HCT116 (cell line): ENCODE results near the gene NEUROD1. TPM values are rescaled to one million over a fixed set of nuclear protein-coding genes. Genes with fewer than 3 reads are reported as not detected.

Source experiments
- ATAC-seq: fragments of 200-7000 bp; cut with Tn5 transposase; 2 replicates; pipeline ENCODE4 v1.9.1; 2020; ENCODE audit warnings: mild to moderate bottlenecking, moderate library complexity
- BruUV-seq: library from RNA; stranded (reverse); fragments of 400-500 nt; replicated peaks from 2 replicates; lab custom pipeline; 2021; lab: Mats Ljungman, UMichigan
- CTCF ChIA-PET: fragments of 300-600 bp; sonication (Branson Sonifier 250); formaldehyde crosslinking; loops from one replicate; lab custom pipeline; 2021; ENCODE audit warnings: antibody characterized with exemption; lab: Charles Lee
- POLR2A ChIA-PET: fragments of 300-600, 350-600 bp; sonication (Branson Sonifier 250); formaldehyde crosslinking; loops from one replicate; lab custom pipeline; 2021; ENCODE audit warnings: antibody characterized with exemption; lab: Charles Lee
- RAD21 ChIA-PET, 2 experiments: fragments of 300-600 bp; sonication (Branson Sonifier 250); formaldehyde crosslinking; loops; one replicate each; lab custom pipeline; 2023; ENCODE audit warnings: low total read pairs in 2 of 2; ENCODE audit not compliant: uncharacterized antibody in 2 of 2, unreplicated experiment in 2 of 2, low non-redundant PET in 1 of 2; lab: Charles Lee
- DNase-seq: peaks from one replicate; pipeline ENCODE4 v3.0.0-alpha.2; 2010; ENCODE audit warnings: low read depth, low spot score
- H2AFZ ChIP-seq: fragments of 200-600 bp; shearing (Covaris generic), sonication (generic); 2 replicates; pipeline ENCODE4 v1.6.1; 2017; ENCODE audit warnings: low read depth, mixed run types, mixed read lengths, antibody characterized with exemption, low read length; ENCODE audit not compliant: poor library complexity, severe bottlenecking
- H3K27ac ChIP-seq: 2 replicates; pipeline ENCODE4 v1.5.1; 2012; ENCODE audit warnings: low read depth, low read length
- H3K27me3 ChIP-seq: fragments of 200-600 bp; sonication (generic); 2 replicates; pipeline ENCODE4 v1.6.1; 2016; ENCODE audit warnings: mixed run types, low read length, mixed read lengths; ENCODE audit not compliant: insufficient read depth
- H3K36me3 ChIP-seq, 2 experiments: fragments of 200-500 bp in 1 of 2; fragments of 200-600 bp in 1 of 2; sonication (Bioruptor generic) in 1 of 2; sonication (generic) in 1 of 2; 2 replicates each; pipeline versions ENCODE4 v1.5.1 to v1.6.1; 2014 to 2016; ENCODE audit warnings: low read length in 2 of 2, inconsistent platforms in 1 of 2, mixed read lengths in 1 of 2, mixed run types in 1 of 2; ENCODE audit not compliant: insufficient read depth in 2 of 2, control insufficient read depth in 1 of 2
- H3K4me1 ChIP-seq, 2 experiments: fragments of 200-600 bp in 1 of 2; sonication (generic) in 1 of 2; 2 replicates each; pipeline versions ENCODE4 v1.5.1 to v1.6.1; 2012 to 2017; ENCODE audit warnings: low read length in 2 of 2, inconsistent platforms in 1 of 2, mild to moderate bottlenecking in 1 of 2, mixed read lengths in 1 of 2, mixed run types in 1 of 2, moderate library complexity in 1 of 2; ENCODE audit not compliant: insufficient read depth in 2 of 2, control insufficient read depth in 1 of 2
- H3K4me2 ChIP-seq: fragments of 200-600 bp; sonication (generic); 2 replicates; pipeline ENCODE4 v1.6.1; 2017; ENCODE audit warnings: mixed run types, low read length, mixed read lengths
- H3K4me3 ChIP-seq, 2 experiments: fragments of 200-600 bp in 1 of 2; sonication (generic) in 1 of 2; replicated peaks in 1 of 2; 2 replicates each; pipeline ENCODE4 v1.5.1; 2011 to 2016; ENCODE audit warnings: low read length in 2 of 2, control low read depth in 1 of 2, low read depth in 1 of 2, mild to moderate bottlenecking in 1 of 2, mixed read lengths in 1 of 2, mixed run types in 1 of 2
- H3K79me2 ChIP-seq: fragments of 200-600 bp; sonication (generic); 2 replicates; pipeline ENCODE4 v1.6.1; 2017; ENCODE audit warnings: mild to moderate bottlenecking, mixed run types, low read length, moderate library complexity, mixed read lengths; ENCODE audit not compliant: insufficient read depth
- H3K9ac ChIP-seq: fragments of 200-600 bp; sonication (generic); 2 replicates; pipeline ENCODE4 v1.6.1; 2016; ENCODE audit warnings: low read length, mixed read lengths
- H3K9me2 ChIP-seq: fragments of 200-600 bp; sonication (generic), shearing (Covaris generic); 2 replicates; pipeline ENCODE4 v1.6.1; 2017; ENCODE audit warnings: mixed run types, mild to moderate bottlenecking, moderate library complexity; ENCODE audit not compliant: insufficient read depth
- H3K9me3 ChIP-seq, 2 experiments: fragments of 200-500 bp in 1 of 2; fragments of 200-600 bp in 1 of 2; sonication (Bioruptor generic) in 1 of 2; sonication (generic) in 1 of 2; 2 replicates each; pipeline ENCODE4 v1.6.1; 2014 to 2017; ENCODE audit warnings: low read length in 2 of 2, mixed read lengths in 2 of 2, inconsistent platforms in 1 of 2, low read depth in 1 of 2, mild to moderate bottlenecking in 1 of 2, mixed run types in 1 of 2, moderate library complexity in 1 of 2; ENCODE audit not compliant: control insufficient read depth in 1 of 2, insufficient read depth in 1 of 2
- H4K20me1 ChIP-seq: fragments of 200-600 bp; sonication (generic), shearing (Covaris generic); 2 replicates; pipeline ENCODE4 v1.6.1; 2017; ENCODE audit warnings: mixed run types, mild to moderate bottlenecking, moderate library complexity; ENCODE audit not compliant: insufficient read depth
- CBX3 ChIP-seq: IDR thresholded peaks from 2 replicates; pipeline ENCODE4 v1.6.1; 2012; ENCODE audit warnings: low read depth
- JUND ChIP-seq: IDR thresholded peaks from 2 replicates; pipeline ENCODE4 v1.6.1; 2012
- SP1 ChIP-seq: IDR thresholded peaks from 2 replicates; pipeline ENCODE4 v1.6.1; 2012; ENCODE audit warnings: low read depth
- TCF7L2 ChIP-seq: IDR thresholded peaks from 2 replicates; pipeline ENCODE4 v1.7.0; 2011; ENCODE audit warnings: borderline replicate concordance, inconsistent platforms; ENCODE audit not compliant: insufficient read depth, insufficient read length; ENCODE audit errors: extremely low read depth
- YY1 ChIP-seq: IDR thresholded peaks from 2 replicates; pipeline ENCODE4 v1.6.1; 2011; ENCODE audit warnings: low read length, low read depth, moderate library complexity, mild to moderate bottlenecking; ENCODE audit not compliant: insufficient replicate concordance; ENCODE audit errors: extremely low read depth
- ZNF274 ChIP-seq: fragments of 200-500 bp; sonication (Bioruptor generic); IDR thresholded peaks from 2 replicates; pipeline ENCODE4 v1.6.1; 2014; ENCODE audit warnings: mild to moderate bottlenecking, low read depth, low read length, inconsistent platforms
- intact Hi-C: fragments of 100-400 bp; cut with micrococcal nuclease; formaldehyde crosslinking; loops from 2 replicates; pipeline ENCODE4 v1.10.0; 2022
- total RNA-seq: library from RNA; stranded (reverse); gene quantifications from one replicate; pipeline ENCODE4 v1.2.1, GENCODE V29; 2021; ENCODE audit not compliant: unreplicated experiment
- TF ChIP-seq, protein P1 (sequence below): IDR thresholded peaks from 2 replicates; pipeline ENCODE4 v1.6.1; 2012
- TF ChIP-seq, protein P2 (sequence below): IDR thresholded peaks from 2 replicates; pipeline ENCODE4 v1.6.1; 2011; ENCODE audit warnings: mild to moderate bottlenecking, low read length, moderate library complexity; ENCODE audit not compliant: insufficient replicate concordance; ENCODE audit errors: extremely low read depth

Gene NEUROD1
- total RNA-seq, 1 experiment from 2014 or later, result not detected

DNA sequence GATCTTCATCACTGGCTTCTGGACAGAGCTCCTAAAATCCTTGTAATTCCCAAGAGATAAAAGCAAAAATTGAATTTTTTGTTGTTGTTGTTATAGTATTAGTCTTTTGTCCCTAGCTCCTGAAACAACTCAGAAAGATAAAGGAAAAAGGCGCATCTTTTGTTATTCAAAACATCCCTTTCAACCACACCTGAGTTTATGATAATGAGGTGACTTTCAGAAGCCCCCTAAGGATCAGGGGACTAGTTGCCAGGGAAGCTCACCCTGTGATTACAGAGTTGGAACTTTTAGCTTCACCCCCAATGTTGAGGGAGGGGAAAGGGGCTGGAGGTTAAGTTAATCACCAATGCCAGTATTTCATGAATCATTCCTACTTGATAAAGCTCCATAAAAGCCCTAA, 13.1 kb downstream of the NEUROD1 start:
- Histone ChIP-seq H4K20me1 (no peaks in the 10 kb centered on the region), H3K4me2 (no peak overlapping the region), H3K4me1 (no peaks in the 10 kb centered on the region), H3K9me3 (peaks cover 0 to 7% of the 10 kb centered on the region in 2 experiments; a peak in 2 of 4 replicates), H3K36me3 (no peaks in the 10 kb centered on the region), H2AFZ (no peak overlapping the region), H3K27ac (no peak overlapping the region), H3K79me2 (no peaks in the 10 kb centered on the region), H3K9me2 (no peaks in the 10 kb centered on the region), H3K4me3 (no peak overlapping the region), H3K9ac (no peak overlapping the region), H3K27me3 (no peaks in the 10 kb centered on the region)
- POLR2A ChIA-PET, result no interaction called here
- RAD21 ChIA-PET, result no interaction called here
- no TSS peak for BruUV-seq
- TF ChIP-seq SP1 (no peak), CBX3 (no peak), TCF7L2 (no peak), JUND (no peak), YY1 (no peak), ZNF274 (no peak)
- TF ChIP-seq, protein P1, sequence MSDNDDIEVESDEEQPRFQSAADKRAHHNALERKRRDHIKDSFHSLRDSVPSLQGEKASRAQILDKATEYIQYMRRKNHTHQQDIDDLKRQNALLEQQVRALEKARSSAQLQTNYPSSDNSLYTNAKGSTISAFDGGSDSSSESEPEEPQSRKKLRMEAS, result no peak
- TF ChIP-seq, protein P2, sequence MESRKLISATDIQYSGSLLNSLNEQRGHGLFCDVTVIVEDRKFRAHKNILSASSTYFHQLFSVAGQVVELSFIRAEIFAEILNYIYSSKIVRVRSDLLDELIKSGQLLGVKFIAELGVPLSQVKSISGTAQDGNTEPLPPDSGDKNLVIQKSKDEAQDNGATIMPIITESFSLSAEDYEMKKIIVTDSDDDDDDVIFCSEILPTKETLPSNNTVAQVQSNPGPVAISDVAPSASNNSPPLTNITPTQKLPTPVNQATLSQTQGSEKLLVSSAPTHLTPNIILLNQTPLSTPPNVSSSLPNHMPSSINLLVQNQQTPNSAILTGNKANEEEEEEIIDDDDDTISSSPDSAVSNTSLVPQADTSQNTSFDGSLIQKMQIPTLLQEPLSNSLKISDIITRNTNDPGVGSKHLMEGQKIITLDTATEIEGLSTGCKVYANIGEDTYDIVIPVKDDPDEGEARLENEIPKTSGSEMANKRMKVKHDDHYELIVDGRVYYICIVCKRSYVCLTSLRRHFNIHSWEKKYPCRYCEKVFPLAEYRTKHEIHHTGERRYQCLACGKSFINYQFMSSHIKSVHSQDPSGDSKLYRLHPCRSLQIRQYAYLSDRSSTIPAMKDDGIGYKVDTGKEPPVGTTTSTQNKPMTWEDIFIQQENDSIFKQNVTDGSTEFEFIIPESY, result no peak
- DNase-seq (no peak), ATAC-seq (no peak)
- intact Hi-C loops, result no loop called here
- CTCF ChIA-PET, result no interaction called here
